Gastroesophageal sphincter (tissue), 4 donors: Measurements from ENCODE around the gene THEMIS. TPM values are rescaled to one million over a fixed set of nuclear protein-coding genes. Genes with fewer than 3 reads are reported as not detected.

Source experiments
- ATAC-seq: fragments of 150-250 bp; one replicate; pipeline ENCODE4 v1.9.1; 2016; ENCODE audit warnings: mild to moderate bottlenecking, moderate library complexity
- H3K27ac ChIP-seq, 4 donors: fragments of 200-600 bp; sonication (generic) in 3 of 4; 1 replicate in 3 of 4; 2 replicates in 1 of 4; pipeline ENCODE4 v1.5.1; 2016 to 2019
- H3K27me3 ChIP-seq: fragments of 200-600 bp; sonication (generic); one replicate; pipeline ENCODE4 v1.5.1; 2019
- H3K36me3 ChIP-seq, 2 donors: fragments of 200-600 bp; sonication (generic); one replicate each; pipeline ENCODE4 v1.5.1; 2019; ENCODE audit warnings: control low read depth in 1 of 2
- H3K4me1 ChIP-seq, 3 donors: fragments of 200-600 bp; sonication (generic); 1 replicate in 2 of 3; 2 replicates in 1 of 3; pipeline ENCODE4 v1.5.1; 2016 to 2019; ENCODE audit warnings: control low read depth in 2 of 3
- H3K4me3 ChIP-seq, 2 donors: fragments of 200-600 bp; sonication (generic); one replicate each; pipeline ENCODE4 v1.5.1; 2019; ENCODE audit warnings: mild to moderate bottlenecking in 1 of 2, moderate library complexity in 1 of 2
- H3K9me3 ChIP-seq, 3 donors: fragments of 200-600 bp; sonication (generic); one replicate each; pipeline ENCODE4 v1.5.1; 2017 to 2019; ENCODE audit warnings: control low read depth in 2 of 3
- EP300 ChIP-seq: sonication (generic); formaldehyde crosslinking; IDR thresholded peaks from one replicate; pipeline ENCODE4 v1.6.1; 2017; ENCODE audit warnings: antibody characterized with exemption, mild to moderate bottlenecking
- POLR2A ChIP-seq, 2 donors: fragments of 450-650 bp; IDR thresholded peaks; one replicate each; pipeline ENCODE4 v1.6.1; 2017; ENCODE audit warnings: antibody characterized with exemption in 2 of 2, mild to moderate bottlenecking in 2 of 2, moderate library complexity in 1 of 2
- POLR2AphosphoS5 ChIP-seq: sonication (generic); formaldehyde crosslinking; IDR thresholded peaks from one replicate; pipeline ENCODE4 v1.6.1; 2017; ENCODE audit warnings: antibody characterized with exemption
- WGBS, 2 donors: methylation state at CpG; one replicate each; pipeline ENCODE4 v1.1.5; 2018; ENCODE audit warnings: low coverage in 1 of 2; 5-methylcytosine and 5-hydroxymethylcytosine counted together
- total RNA-seq, 4 donors: library from RNA; depleted of rRNA; stranded (reverse); fragments of >200 nt; gene quantifications; one replicate each; pipeline ENCODE4 v1.1.0, GENCODE V29; 2016
- TF ChIP-seq, protein P1 (sequence below), 4 experiments: fragments of 200-600 bp in 2 of 4; fragments of 450-650 bp in 2 of 4; sonication (generic) in 1 of 4; IDR thresholded peaks; one replicate each; pipeline ENCODE4 v1.5.1; 2017 to 2019; ENCODE audit warnings: antibody characterized with exemption in 4 of 4, mild to moderate bottlenecking in 2 of 4, moderate library complexity in 2 of 4

Gene THEMIS
- total RNA-seq, 4 donors from 2014 or later: 0.27 to 1.6 (median 0.69) TPM

DNA sequence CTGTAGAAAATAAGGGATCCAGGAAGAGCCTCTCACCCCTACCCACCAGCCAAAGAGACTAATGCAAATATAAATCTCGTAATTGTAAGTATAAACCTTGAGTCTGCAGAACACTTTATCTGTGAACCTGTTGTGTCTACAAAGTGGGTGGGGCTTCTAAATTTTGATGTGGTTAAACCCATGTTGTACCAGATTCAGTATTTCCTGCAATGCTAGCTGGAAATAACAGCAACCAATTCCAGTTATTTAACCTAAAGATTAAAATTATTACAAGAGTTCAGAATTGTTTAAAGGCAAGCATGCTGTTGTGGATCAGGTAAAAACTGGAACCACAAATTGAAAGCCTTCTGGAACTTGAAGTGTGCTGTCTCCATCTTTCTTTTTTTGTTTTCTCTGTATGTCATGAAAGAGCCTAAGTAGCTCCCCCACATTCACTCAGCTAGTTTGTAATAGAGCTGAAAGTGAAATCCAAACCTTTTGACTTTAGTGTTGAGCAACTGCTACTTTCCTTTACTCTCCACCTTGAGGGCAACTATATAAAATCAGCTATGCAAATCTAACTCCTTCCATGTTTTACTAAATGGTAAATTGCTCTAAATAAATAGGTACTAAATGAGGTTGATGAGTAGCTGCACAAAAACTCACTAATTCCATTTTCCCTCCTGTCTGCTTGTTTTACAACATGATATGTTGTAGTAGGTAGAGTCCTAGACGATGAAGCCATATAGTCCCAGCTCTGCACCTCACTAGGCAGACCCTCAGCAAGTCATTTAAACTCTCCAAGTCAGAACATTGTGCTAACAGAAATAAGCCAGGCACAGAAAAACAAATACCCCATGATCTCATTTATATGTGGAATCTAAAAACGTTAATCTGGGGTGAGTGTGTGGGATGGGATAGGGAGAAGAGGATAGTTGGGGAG, 17.9 kb upstream of the THEMIS start:
- H3K27me3 ChIP-seq: no peaks in the 10 kb centered on the region
- TF ChIP-seq, protein P1, sequence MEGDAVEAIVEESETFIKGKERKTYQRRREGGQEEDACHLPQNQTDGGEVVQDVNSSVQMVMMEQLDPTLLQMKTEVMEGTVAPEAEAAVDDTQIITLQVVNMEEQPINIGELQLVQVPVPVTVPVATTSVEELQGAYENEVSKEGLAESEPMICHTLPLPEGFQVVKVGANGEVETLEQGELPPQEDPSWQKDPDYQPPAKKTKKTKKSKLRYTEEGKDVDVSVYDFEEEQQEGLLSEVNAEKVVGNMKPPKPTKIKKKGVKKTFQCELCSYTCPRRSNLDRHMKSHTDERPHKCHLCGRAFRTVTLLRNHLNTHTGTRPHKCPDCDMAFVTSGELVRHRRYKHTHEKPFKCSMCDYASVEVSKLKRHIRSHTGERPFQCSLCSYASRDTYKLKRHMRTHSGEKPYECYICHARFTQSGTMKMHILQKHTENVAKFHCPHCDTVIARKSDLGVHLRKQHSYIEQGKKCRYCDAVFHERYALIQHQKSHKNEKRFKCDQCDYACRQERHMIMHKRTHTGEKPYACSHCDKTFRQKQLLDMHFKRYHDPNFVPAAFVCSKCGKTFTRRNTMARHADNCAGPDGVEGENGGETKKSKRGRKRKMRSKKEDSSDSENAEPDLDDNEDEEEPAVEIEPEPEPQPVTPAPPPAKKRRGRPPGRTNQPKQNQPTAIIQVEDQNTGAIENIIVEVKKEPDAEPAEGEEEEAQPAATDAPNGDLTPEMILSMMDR (IDR thresholded peaks at IDR 0.05): no peak
- TF ChIP-seq POLR2A (IDR thresholded peaks at IDR 0.05): no peak
- no peak for TF ChIP-seq EP300
- TF ChIP-seq POLR2AphosphoS5: no peak
- no peaks in the 10 kb centered on the region for H3K4me1 ChIP-seq
- no peaks in the 10 kb centered on the region for H3K9me3 ChIP-seq
- 58 to 69% methylated on average over 2 to 3 of the region's 3 CpGs for WGBS, 2 donors
- no peaks in the 10 kb centered on the region for H3K36me3 ChIP-seq
- ATAC-seq: no peak
- H3K27ac ChIP-seq: no peak overlapping the region
- no peak overlapping the region for H3K4me3 ChIP-seq

DNA sequence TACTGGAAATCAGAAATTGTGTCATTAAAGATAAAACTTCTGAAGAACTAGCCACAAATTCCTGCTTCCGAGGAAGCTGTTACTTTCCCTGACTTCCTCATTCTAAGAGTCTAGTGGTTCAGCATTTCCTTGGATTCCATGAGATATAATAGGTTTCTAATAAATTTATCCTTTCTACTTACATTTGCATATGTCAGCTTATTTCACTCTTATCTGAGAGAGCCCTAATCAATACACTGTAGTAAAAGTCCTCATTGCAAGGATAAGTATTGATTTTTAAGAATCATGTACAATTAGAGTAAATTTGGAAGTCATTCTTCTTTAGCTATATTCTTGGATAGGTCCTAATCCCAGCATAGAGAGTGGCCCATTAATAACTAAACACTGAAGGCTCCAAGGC, 16.9 kb upstream of the THEMIS start:
- WGBS, 2 donors: 67 to 83% methylated on average over 1 of the region's 1 CpG
- Histone ChIP-seq H3K27me3 (no peaks in the 10 kb centered on the region), H3K9me3 (no peaks in the 10 kb centered on the region), H3K27ac (no peak overlapping the region), H3K36me3 (no peaks in the 10 kb centered on the region), H3K4me1 (no peaks in the 10 kb centered on the region), H3K4me3 (no peak overlapping the region)
- no peak for ATAC-seq
- TF ChIP-seq EP300: no peak
- no peak for TF ChIP-seq POLR2A (IDR thresholded peaks at IDR 0.05)
- no peak for TF ChIP-seq POLR2AphosphoS5
- TF ChIP-seq, protein P1 (IDR thresholded peaks at IDR 0.05): no peak

DNA sequence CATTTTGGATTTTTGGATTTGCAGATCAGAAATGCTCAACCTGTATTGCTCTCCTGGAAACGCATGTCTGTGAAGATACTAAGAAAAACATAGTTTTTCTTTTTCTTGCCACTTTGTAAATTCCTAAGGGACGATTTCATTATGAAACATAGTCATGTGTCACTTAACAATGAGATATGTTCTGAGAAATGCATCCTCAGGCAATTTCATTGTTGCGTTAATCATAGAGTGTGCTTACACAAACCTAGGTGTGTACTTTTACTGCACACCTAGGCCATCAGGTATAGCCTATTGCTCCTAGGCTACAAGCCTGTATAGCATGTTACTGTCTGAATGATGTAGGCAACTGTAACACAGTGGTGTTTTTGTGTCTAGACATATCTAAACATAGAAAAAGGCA, 13.4 kb upstream of the THEMIS start:
- 90 to 93% methylated on average over 3 of the region's 3 CpGs for WGBS, 2 donors
- Histone ChIP-seq H3K4me3 (no peak overlapping the region), H3K9me3 (no peaks in the 10 kb centered on the region), H3K4me1 (no peaks in the 10 kb centered on the region), H3K27me3 (no peaks in the 10 kb centered on the region), H3K36me3 (no peaks in the 10 kb centered on the region), H3K27ac (no peak overlapping the region)
- ATAC-seq: no peak
- no peak for TF ChIP-seq POLR2AphosphoS5
- TF ChIP-seq, protein P1 (IDR thresholded peaks at IDR 0.05): no peak
- no peak for TF ChIP-seq EP300
- no peak for TF ChIP-seq POLR2A (IDR thresholded peaks at IDR 0.05)

DNA sequence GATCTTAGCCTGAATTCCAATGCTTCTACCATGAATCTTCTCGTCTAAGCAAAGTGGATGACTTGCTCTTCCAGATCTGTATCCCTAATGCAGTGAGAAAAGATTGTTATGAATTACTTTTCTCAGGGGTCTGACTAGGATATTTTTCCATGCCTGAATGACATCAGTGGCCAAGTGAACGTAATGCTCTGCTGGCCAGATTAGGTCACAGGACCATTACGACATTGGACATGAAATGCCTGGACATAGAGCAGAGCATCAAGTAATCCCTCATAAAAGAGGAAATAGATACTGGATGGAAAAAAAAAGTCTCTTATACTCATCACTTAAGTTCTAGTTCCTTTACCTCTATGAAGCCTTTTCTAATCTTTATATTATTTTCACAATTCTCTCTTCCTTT, 12.1 kb upstream of the THEMIS start:
- Histone ChIP-seq H3K27ac (no peak overlapping the region), H3K27me3 (no peaks in the 10 kb centered on the region), H3K9me3 (no peaks in the 10 kb centered on the region), H3K36me3 (no peaks in the 10 kb centered on the region), H3K4me1 (no peaks in the 10 kb centered on the region), H3K4me3 (no peak overlapping the region)
- TF ChIP-seq POLR2A (IDR thresholded peaks at IDR 0.05) (no peak), POLR2AphosphoS5 (no peak), EP300 (no peak)
- TF ChIP-seq, protein P1 (IDR thresholded peaks at IDR 0.05): no peak
- WGBS, 2 donors: 47 to 54% methylated on average over 3 of the region's 3 CpGs
- ATAC-seq: no peak
